HepG2 (cell line): Measurements from ENCODE around the gene STX5. TPM values are rescaled to one million over a fixed set of nuclear protein-coding genes. Genes with fewer than 3 reads are reported as not detected.
A peak's percentile ranks its signal among the peaks of the same experiment; 100 is the strongest.

ENCODE experiments used
- AGO2 ChIP-seq: fragments of 200-400 bp; formaldehyde crosslinking; optimal IDR thresholded peaks from 2 replicates; pipeline ENCODE3; 2017; ENCODE audit warnings: mild to moderate bottlenecking, low read depth, low read length, moderate library complexity
- CBX1 ChIP-seq: IDR thresholded peaks from one replicate; pipeline ENCODE4 v1.6.1; 2016; ENCODE audit warnings: antibody characterized with exemption, low read depth
- CREBL2 ChIP-seq: sonication (generic); formaldehyde crosslinking; IDR thresholded peaks from 2 replicates; pipeline ENCODE4 v1.8.1; 2023; ENCODE audit warnings: missing genetic modification reagents, mild to moderate bottlenecking, borderline replicate concordance
- E2F1 ChIP-seq: sonication (generic); formaldehyde crosslinking; IDR thresholded peaks from 2 replicates; pipeline ENCODE4 v1.5.0; 2020; ENCODE audit warnings: missing genetic modification reagents
- GABPB1 ChIP-seq: IDR thresholded peaks from 2 replicates; pipeline ENCODE4 v1.6.1; 2016; ENCODE audit warnings: mild to moderate bottlenecking, missing genetic modification reagents, moderate library complexity, missing compliant biosample characterization
- HOXA3 ChIP-seq: sonication (generic); formaldehyde crosslinking; IDR thresholded peaks from 2 replicates; pipeline ENCODE4 v1.5.0; 2020; ENCODE audit warnings: missing genetic modification reagents
- IKZF1 ChIP-seq: fragments of 450-650 bp; IDR thresholded peaks from 2 replicates; pipeline ENCODE4 v1.7.1; 2016
- IRF2 ChIP-seq: IDR thresholded peaks from 2 replicates; pipeline ENCODE4 v1.6.1; 2018; ENCODE audit warnings: missing genetic modification reagents, missing compliant biosample characterization
- MED1 ChIP-seq: sonication (generic); formaldehyde crosslinking; IDR thresholded peaks from 2 replicates; pipeline ENCODE4 v1.4.0; 2020; ENCODE audit warnings: missing genetic modification reagents
- MTF2 ChIP-seq: sonication (generic); formaldehyde crosslinking; IDR thresholded peaks from 2 replicates; pipeline ENCODE4 v1.5.0; 2020; ENCODE audit warnings: missing genetic modification reagents, borderline replicate concordance
- NR2F1 ChIP-seq, 2 experiments: fragments of 450-650 bp in 1 of 2; formaldehyde crosslinking in 1 of 2; IDR thresholded peaks; 2 replicates each; pipeline versions ENCODE4 v1.5.0 to v1.6.1; 2016 to 2020; ENCODE audit warnings: mild to moderate bottlenecking in 1 of 2, missing compliant biosample characterization in 1 of 2, missing genetic modification reagents in 1 of 2, moderate library complexity in 1 of 2
- NRL ChIP-seq: sonication (generic); formaldehyde crosslinking; IDR thresholded peaks from 2 replicates; pipeline ENCODE4 v1.5.0; 2020; ENCODE audit warnings: missing genetic modification reagents, mild to moderate bottlenecking, moderate library complexity, borderline replicate concordance
- SMAD3 ChIP-seq: sonication (generic); formaldehyde crosslinking; IDR thresholded peaks from 2 replicates; pipeline ENCODE4 v1.4.0; 2020; ENCODE audit warnings: missing genetic modification reagents
- SMYD3 ChIP-seq: sonication (generic); formaldehyde crosslinking; IDR thresholded peaks from 2 replicates; pipeline ENCODE4 v1.8.1; 2023; ENCODE audit warnings: mild to moderate bottlenecking, missing genetic modification reagents
- SP1 ChIP-seq, 2 experiments: fragments of 450-650 bp in 1 of 2; sonication (generic) in 1 of 2; formaldehyde crosslinking in 1 of 2; IDR thresholded peaks; 2 replicates each; pipeline versions ENCODE4 v1.4.0 to v1.6.1; 2016 to 2020; ENCODE audit warnings: missing genetic modification reagents in 1 of 2
- SP2 ChIP-seq: sonication (generic); formaldehyde crosslinking; IDR thresholded peaks from 2 replicates; pipeline ENCODE4 v1.5.1; 2020; ENCODE audit warnings: mild to moderate bottlenecking, missing genetic modification reagents
- TMF1 ChIP-seq: sonication (generic); formaldehyde crosslinking; IDR thresholded peaks from 2 replicates; pipeline ENCODE4 v1.8.1; 2022; ENCODE audit warnings: low read depth, missing genetic modification reagents
- ZEB1 ChIP-seq: IDR thresholded peaks from 2 replicates; pipeline ENCODE4 v1.6.1; 2012; ENCODE audit warnings: mild to moderate bottlenecking, low read depth, inconsistent platforms; ENCODE audit not compliant: insufficient replicate concordance
- ZMYM3 ChIP-seq: sonication (generic); formaldehyde crosslinking; IDR thresholded peaks from 2 replicates; pipeline ENCODE4 v1.5.1; 2020; ENCODE audit warnings: mild to moderate bottlenecking, missing genetic modification reagents
- ZNF281 ChIP-seq: sonication (generic); formaldehyde crosslinking; IDR thresholded peaks from 2 replicates; pipeline ENCODE4 v1.4.0; 2020; ENCODE audit warnings: missing genetic modification reagents, borderline replicate concordance
- ZNF549 ChIP-seq: sonication (generic); formaldehyde crosslinking; IDR thresholded peaks from 2 replicates; pipeline ENCODE4 v1.5.0; 2020; ENCODE audit warnings: missing genetic modification reagents
- ZNF574 ChIP-seq: sonication (generic); formaldehyde crosslinking; IDR thresholded peaks from 2 replicates; pipeline ENCODE4 v1.4.0; 2020; ENCODE audit warnings: missing genetic modification reagents
- ZNF773 ChIP-seq: sonication (generic); formaldehyde crosslinking; IDR thresholded peaks from 2 replicates; pipeline ENCODE4 v1.4.0; 2020; ENCODE audit warnings: missing genetic modification reagents, borderline replicate concordance
- ZNF776 ChIP-seq: sonication (generic); formaldehyde crosslinking; IDR thresholded peaks from 2 replicates; pipeline ENCODE4 v1.4.0; 2020; ENCODE audit warnings: mild to moderate bottlenecking, missing genetic modification reagents
- ZSCAN12 ChIP-seq: sonication (generic); formaldehyde crosslinking; IDR thresholded peaks from 2 replicates; pipeline ENCODE4 v1.9.0; 2021; ENCODE audit warnings: mild to moderate bottlenecking, missing genetic modification reagents
- ZSCAN20 ChIP-seq: sonication (generic); formaldehyde crosslinking; IDR thresholded peaks from 2 replicates; pipeline ENCODE4 v1.4.0; 2020; ENCODE audit warnings: missing genetic modification reagents, mild to moderate bottlenecking, borderline replicate concordance
- polyA plus RNA-seq, 8 experiments: library from polyadenylated mRNA; depleted of rRNA in 3 of 8; stranded (reverse) in 7 of 8; unstranded in 1 of 8; fragments of >200 nt; fragmentation: Illumina TruSeq in 4 of 8; extraction: Trizol in 4 of 8; gene quantifications; 2 replicates each; pipeline versions ENCODE4 v1.2.1 to v1.2.3, GENCODE V29; 2011 to 2016; ENCODE audit warnings: low read depth in 4 of 8, missing spikeins in 1 of 8, mixed read lengths in 1 of 8; ENCODE audit not compliant: insufficient read depth in 1 of 8
- total RNA-seq, 5 experiments: library from RNA; depleted of rRNA; stranded (reverse); fragments of >200 nt; fragmentation: Illumina TruSeq; extraction: Trizol; gene quantifications; 2 replicates each; pipeline ENCODE4 v1.2.3, GENCODE V29; 2016; ENCODE audit warnings: low read depth in 1 of 5

The STX5 gene
- total and polyA plus RNA-seq, 2 of the 13 experiments (the other 11 are each of a cell fraction or from before 2014, with no cell fraction given), result 26.9 to 30.0 TPM

GRCh38 chr11:62842171-62842741 is 10.4 kb upstream of the STX5 start (continued):
- no peak for TF ChIP-seq ZNF574 (CRISPR knock-in tag)
- TF ChIP-seq NRL, result peak; percentile 30; the same call in 1 of the 2 replicates
- TF ChIP-seq CBX1, result no peak
- TF ChIP-seq AGO2, result peak; percentile 26
- TF ChIP-seq MED1 (CRISPR knock-in tag), result no peak
- TF ChIP-seq ZNF773 (CRISPR knock-in tag), result no peak
- TF ChIP-seq ZSCAN12 (CRISPR knock-in tag), result no peak
- TF ChIP-seq SMAD3 (CRISPR knock-in tag), result no peak
- TF ChIP-seq SMYD3 (CRISPR knock-in tag), result no peak
- no peak for TF ChIP-seq ZNF281
- TF ChIP-seq NR2F1 (CRISPR knock-in tag; IDR thresholded peaks at IDR 0.05), result no peak
- TF ChIP-seq GABPB1 (CRISPR knock-in tag), result peak; percentile 58
- TF ChIP-seq IRF2 (CRISPR knock-in tag), result no peak
- no peak for TF ChIP-seq ZSCAN20 (CRISPR knock-in tag)
- no peak for TF ChIP-seq SP2 (CRISPR knock-in tag)
- TF ChIP-seq ZMYM3 (CRISPR knock-in tag), result no peak
- no peak for TF ChIP-seq HOXA3
- TF ChIP-seq ZNF549 (CRISPR knock-in tag), result no peak
- TF ChIP-seq ZEB1, result no peak
- no peak for TF ChIP-seq IKZF1
- no peak for TF ChIP-seq SP1 (IDR thresholded peaks at IDR 0.05)
- TF ChIP-seq SP1 (CRISPR knock-in tag; IDR thresholded peaks at IDR 0.05), result no peak
- TF ChIP-seq TMF1 (CRISPR knock-in tag), result no peak
- no peak for TF ChIP-seq ZNF776 (CRISPR knock-in tag)
- TF ChIP-seq E2F1 (CRISPR knock-in tag), result no peak; the same call in 1 of the 2 replicates
- TF ChIP-seq MTF2, result no peak
- TF ChIP-seq CREBL2 (CRISPR knock-in tag), result no peak
